Putamen (tissue), 1 donor: ENCODE results near the gene GMDS.
A peak's percentile ranks its signal among the peaks of the same experiment; 100 is the strongest.

Experiments used
- DNase-seq: peaks from one replicate; pipeline ENCODE4 v3.0.0-alpha.2; 2016; ENCODE audit warnings: low spot score

Gene GMDS

GRCh38 chr6:1590580-1590979, 654.8 kb downstream of the GMDS start:
- DNase-seq = no peak

- DNase-seq = no peak
Measured at GRCh38 chr6:1589208-1589607, 656.2 kb downstream of the GMDS start.

- DNase-seq = no peak
Measured at GRCh38 chr6:1587977-1588376, 657.4 kb downstream of the GMDS start.

GRCh38 chr6:1587546-1587945, 657.9 kb downstream of the GMDS start:
- DNase-seq = no peak

GRCh38 chr6:1586861-1587450, 658.4 kb downstream of the GMDS start:
- DNase-seq = no peak

GRCh38 chr6:1586256-1586655, 659.1 kb downstream of the GMDS start:
- no peak for DNase-seq

GRCh38 chr6:1585669-1586049, 659.7 kb downstream of the GMDS start:
- no peak for DNase-seq

- no peak for DNase-seq
Measured at GRCh38 chr6:1584996-1585668, 660.3 kb downstream of the GMDS start.

GRCh38 chr6:1584146-1584545, 661.3 kb downstream of the GMDS start:
- DNase-seq = no peak

- peak; percentile 37 for DNase-seq
Measured at GRCh38 chr6:1581120-1581991, 664.0 kb downstream of the GMDS start.

GRCh38 chr6:1580585-1580984, 664.8 kb downstream of the GMDS start:
- DNase-seq = no peak

GRCh38 chr6:1580109-1580508, 665.3 kb downstream of the GMDS start:
- no peak for DNase-seq

GRCh38 chr6:1579096-1579495, 666.3 kb downstream of the GMDS start:
- no peak for DNase-seq

- no peak for DNase-seq
Measured at GRCh38 chr6:1577896-1578745, 667.3 kb downstream of the GMDS start.

GRCh38 chr6:1577146-1577680, 668.2 kb downstream of the GMDS start:
- no peak for DNase-seq

GRCh38 chr6:1576711-1577110, 668.7 kb downstream of the GMDS start:
- no peak for DNase-seq

- DNase-seq = no peak
Measured at GRCh38 chr6:1576166-1576565, 669.2 kb downstream of the GMDS start.

- DNase-seq = no peak
Measured at GRCh38 chr6:1575210-1576041, 670.0 kb downstream of the GMDS start.

- DNase-seq = no peak
Measured at GRCh38 chr6:1574890-1575209, 670.6 kb downstream of the GMDS start.

GRCh38 chr6:1574083-1574761, 671.2 kb downstream of the GMDS start:
- peak; percentile 52 for DNase-seq
